ENCODE data around the gene ADGRL4.

DNA sequence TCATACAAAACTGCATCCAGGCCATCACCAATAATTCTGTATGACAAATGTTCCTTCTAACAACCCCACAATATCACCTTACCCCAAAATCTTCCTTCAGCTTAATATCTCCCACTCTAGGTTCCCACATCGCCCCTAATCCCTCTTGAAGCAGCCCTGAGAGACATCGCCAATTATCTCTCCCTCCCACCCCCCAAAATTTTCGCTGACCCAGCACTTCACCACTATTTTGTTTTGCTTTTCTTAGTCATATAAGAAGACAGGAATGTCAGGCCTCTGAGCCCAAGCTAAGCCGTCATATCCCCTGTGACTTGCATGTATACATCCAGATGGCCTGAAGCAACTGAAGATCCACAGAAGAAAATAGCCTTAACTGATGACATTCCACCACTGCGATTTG, 126.3 kb downstream of the ADGRL4 start:
- TF ChIP-seq GATA2 (IDR thresholded peaks at IDR 0.05; ENCODE audit: low read depth, low read length) (no peak), GATA3 (IDR thresholded peaks at IDR 0.05; ENCODE audit: low read depth, low read length) (no peak)
